ENCODE results near the gene APOC1.

APOC1 gene

DNA sequence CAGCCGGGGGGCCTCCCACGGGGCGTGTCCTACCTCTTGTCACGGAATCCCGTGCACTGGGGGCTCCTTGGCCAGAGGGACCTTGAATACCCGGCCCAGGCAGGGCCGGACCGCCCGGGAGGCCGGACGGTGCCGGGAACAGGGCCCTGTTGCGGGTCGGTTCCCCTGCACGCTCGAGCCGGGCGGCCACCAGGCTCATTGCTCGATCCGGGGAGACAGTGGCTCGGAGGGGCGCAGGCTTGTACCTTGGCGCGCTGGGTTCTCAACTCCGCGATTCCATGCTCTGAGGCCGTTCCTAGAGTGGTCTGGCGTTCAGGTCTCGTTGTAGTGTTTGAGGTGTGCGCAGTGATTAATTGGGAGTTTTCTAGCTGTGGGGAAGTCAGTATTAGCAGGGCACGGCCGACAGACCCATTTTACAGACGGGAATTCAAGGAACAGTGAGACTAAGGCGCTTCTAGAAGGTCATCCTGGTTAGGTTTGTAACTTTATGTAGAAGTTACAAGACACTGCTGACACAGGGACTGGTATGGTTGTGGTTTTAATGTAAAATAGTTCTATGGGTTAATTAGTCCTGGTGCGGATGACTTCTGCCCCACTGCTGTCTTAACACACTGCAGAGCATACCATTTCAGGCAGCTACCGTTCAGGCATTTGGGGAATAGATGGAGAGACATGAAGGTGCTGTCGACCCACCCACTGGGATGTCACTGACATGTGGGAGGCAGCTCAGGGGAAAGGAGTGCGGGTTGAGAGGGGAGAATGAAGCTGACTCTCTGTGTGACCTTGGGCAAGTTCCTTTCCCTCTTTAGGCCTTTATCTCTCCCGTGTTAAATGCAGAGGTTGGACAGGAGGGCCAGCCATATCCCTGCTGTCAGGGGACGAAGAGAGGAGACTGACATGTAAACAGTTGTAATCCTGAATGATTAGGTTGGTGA is 41.4 kb downstream of the APOC1 start:
- peak; percentile 29 for DNase-seq (ENCODE audit: low spot score)

DNA sequence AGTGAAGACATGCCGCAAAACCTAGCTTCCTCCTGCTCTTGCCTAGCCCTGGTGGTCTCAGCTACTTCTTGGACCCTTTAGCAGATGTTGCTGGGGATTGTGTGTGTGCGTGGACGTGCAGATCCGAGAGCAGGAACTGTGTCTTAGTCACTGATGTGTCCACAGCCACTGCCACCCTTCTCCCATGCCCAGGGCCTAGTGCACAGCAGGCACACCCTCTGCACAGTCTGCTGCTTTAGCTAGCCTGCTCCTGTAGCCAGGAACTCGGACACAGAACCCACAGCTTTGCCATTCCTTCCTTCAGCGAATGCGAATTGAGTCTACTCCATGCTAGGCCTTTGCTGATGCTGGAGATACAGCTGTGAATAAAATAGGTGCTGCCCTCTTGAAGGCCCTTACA is 43.1 kb downstream of the APOC1 start:
- DNase-seq (ENCODE audit: low spot score) = no peak

GRCh38 chr19:44958090-44958489 is 43.7 kb downstream of the APOC1 start:
- DNase-seq (ENCODE audit: low spot score) = no peak

DNA sequence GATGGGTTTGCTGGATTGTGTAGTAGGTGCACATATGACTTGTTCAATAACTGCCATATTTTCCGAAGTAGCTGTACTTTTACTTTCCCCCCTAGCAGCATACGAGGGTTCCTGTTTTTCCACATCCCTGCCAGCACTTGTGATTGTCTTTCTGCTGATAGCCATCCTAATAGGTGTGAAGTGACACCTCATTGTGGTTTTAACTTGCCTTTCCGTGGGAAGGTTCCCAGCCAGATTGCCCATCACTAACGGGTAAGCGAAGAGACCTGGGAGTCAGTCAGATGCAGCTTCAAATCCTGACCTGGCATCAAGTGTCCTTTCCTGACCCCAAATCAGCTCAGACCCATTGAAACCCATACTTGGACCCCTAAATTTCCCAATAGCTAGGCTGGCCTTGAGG is 45.3 kb downstream of the APOC1 start:
- DNase-seq (ENCODE audit: low spot score) = no peak

DNA sequence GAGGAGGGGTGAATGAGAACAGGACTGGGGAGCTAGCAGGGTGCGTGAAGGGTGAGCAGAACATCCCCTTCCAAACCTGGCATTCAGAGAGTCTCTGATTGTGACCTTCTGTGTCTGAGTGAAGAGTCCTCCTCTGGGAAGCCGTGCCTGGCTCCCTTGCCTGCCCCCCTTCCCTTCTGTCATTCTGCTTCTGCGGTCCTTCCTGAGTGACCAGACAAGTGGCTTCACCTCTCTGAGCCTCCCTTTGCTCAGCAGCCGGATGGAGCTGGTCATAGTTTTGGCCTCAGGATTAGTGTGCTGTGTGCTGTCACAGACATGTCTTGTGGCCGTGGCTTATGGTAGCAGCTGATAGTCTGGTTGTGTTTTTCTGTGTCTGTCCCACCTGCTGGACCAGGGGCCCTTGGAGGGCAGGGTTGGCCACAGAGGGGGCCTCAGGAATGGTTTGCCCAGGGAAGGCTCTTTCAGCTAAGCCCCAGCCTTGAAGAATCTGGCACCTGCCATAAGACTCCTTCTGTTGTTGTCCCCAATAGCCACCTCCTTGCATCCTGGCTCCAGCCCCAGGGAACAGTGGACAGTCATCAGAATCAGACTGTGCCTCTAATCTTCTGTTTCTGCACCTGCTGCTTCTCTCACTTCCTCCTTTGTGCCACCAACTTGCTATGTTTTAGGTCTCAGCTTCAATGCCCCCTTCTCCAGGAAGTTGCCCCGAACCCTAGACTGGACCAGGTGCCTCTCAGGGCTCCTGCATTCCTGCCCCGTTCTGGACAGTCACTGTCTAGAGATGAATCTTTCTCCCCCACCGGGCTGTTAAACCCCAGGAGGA is 46.7 kb downstream of the APOC1 start:
- peak; percentile 88 for DNase-seq (ENCODE audit: low spot score)

DNA sequence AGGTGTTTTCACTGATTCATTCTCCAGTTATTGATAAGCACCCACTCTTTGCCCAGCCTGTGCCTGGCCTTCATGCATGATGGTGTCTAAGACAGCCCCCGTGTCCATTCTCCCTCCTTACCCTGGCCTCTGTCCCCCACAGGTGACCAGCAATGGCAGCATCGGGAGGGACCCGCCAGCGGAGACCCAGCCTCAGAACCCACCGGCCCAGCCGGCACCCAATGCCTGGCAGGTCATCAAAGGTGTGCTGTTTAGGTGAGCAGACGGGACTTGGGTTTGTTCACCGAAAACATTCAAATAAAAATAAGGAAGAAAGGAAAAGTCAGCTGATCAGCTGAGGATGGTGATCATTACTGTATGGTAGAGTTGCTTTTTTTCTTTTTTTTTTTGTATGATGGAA is 47.4 kb downstream of the APOC1 start:
- no peak for DNase-seq (ENCODE audit: low spot score)

DNA sequence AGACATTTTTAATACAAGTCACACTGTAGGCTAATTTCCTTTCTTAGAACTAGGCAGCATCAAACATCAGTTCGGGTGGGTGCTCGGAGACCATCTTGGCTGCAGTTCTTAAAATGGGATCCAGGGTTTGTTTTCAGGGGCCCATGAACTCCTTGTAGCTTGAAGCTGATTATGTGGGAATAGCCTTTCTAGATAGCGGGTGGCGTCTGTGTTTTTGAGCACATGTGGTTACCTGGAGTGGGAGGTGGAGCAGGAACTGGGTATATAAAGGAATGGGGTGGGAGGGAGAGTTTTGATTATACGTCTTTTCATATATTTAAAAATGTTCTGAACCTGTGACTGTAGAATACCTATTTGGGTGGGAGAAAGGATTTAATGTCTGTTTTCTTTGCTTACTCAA is 53.7 kb downstream of the APOC1 start:
- no peak for DNase-seq (ENCODE audit: low spot score)

DNA sequence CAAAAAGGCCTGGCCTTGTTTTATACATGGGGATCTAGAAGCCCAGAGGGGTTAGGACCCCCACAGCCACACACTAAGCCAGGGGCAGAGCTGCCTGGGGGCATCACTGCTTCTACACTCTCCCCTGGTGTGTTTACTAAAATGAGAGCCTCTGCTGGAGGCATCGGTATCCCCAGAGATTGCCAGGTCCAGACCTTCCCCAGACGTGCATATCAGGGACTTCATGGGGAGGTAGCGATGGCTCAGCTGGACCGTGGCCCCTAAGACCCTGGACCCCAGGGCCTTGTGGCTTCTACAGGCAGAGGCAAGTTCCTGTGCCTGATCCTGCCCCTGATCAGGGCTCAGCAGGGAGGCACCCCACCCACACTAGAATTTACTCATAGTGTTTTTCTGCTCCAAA is 54.3 kb downstream of the APOC1 start:
- DNase-seq (ENCODE audit: low spot score) = no peak
